ENCODE results near the gene ATOH8.
"Not testable (repeated sequence)": the region's sequence is repeated elsewhere in the genome, so short reads cannot be mapped to it uniquely, and the experiment has no call there.

Gene ATOH8

GRCh38 chr2:85712849-85713612, 40.8 kb upstream of the ATOH8 start:
- no peak for DNase-seq (ENCODE audit: low read depth)
- no peak for TF ChIP-seq CTCF (IDR thresholded peaks at IDR 0.05; ENCODE audit: low read depth, low read length, missing control alignments)

GRCh38 chr2:85713836-85714235, 40.0 kb upstream of the ATOH8 start:
- no peak for DNase-seq (ENCODE audit: low read depth)
- no peak for TF ChIP-seq CTCF (IDR thresholded peaks at IDR 0.05; ENCODE audit: low read depth, low read length, missing control alignments)

More at GRCh38 chr2:85712849-85713612, 40.8 kb upstream of the ATOH8 start:
- no peak overlapping the region for H3K4me3 ChIP-seq (ENCODE audit: low read depth, low read length)

GRCh38 chr2:85714421-85714820, 39.4 kb upstream of the ATOH8 start:
- not testable (repeated sequence) for DNase-seq (ENCODE audit: low read depth); H3K4me3 ChIP-seq (ENCODE audit: low read depth, low read length)

More at GRCh38 chr2:85713836-85714235, 40.0 kb upstream of the ATOH8 start:
- H3K4me3 ChIP-seq (ENCODE audit: low read depth, low read length) = no peak overlapping the region

- H3K4me3 ChIP-seq (ENCODE audit: low read depth, low read length) = no peak overlapping the region
- TF ChIP-seq CTCF (IDR thresholded peaks at IDR 0.05; ENCODE audit: low read depth, low read length, missing control alignments) = no peak
- no peak for DNase-seq (ENCODE audit: low read depth)
Measured at GRCh38 chr2:85714841-85715240, 39.0 kb upstream of the ATOH8 start.

GRCh38 chr2:85716346-85716914, 37.4 kb upstream of the ATOH8 start:
- H3K4me3 ChIP-seq (ENCODE audit: low read depth, low read length) = no peak overlapping the region
- TF ChIP-seq CTCF (IDR thresholded peaks at IDR 0.05; ENCODE audit: low read depth, low read length, missing control alignments) = no peak
- DNase-seq (ENCODE audit: low read depth) = no peak

- DNase-seq (ENCODE audit: low read depth) = no peak
- no peak overlapping the region for H3K4me3 ChIP-seq (ENCODE audit: low read depth, low read length)
- no peak for TF ChIP-seq CTCF (IDR thresholded peaks at IDR 0.05; ENCODE audit: low read depth, low read length, missing control alignments)
Measured at GRCh38 chr2:85717308-85718008, 36.3 kb upstream of the ATOH8 start.

- TF ChIP-seq CTCF (IDR thresholded peaks at IDR 0.05; ENCODE audit: low read depth, low read length, missing control alignments) = no peak
- no peak for DNase-seq (ENCODE audit: low read depth)
- no peak overlapping the region for H3K4me3 ChIP-seq (ENCODE audit: low read depth, low read length)
Measured at GRCh38 chr2:85718009-85718391, 35.8 kb upstream of the ATOH8 start.

All from GM12864 (cell line).